ENCODE measurements around the gene PRSS2.
"Not testable (repeated sequence)": the region's sequence is repeated elsewhere in the genome, so short reads cannot be mapped to it uniquely, and the experiment has no call there.

Gene PRSS2

GRCh38 chr7:142752376-142753225 is 18.2 kb upstream of the PRSS2 start:
- DNase-seq (ENCODE audit: insufficient read length, low spot score) (no peak), FAIRE-seq (no peak)
- TF ChIP-seq CTCF (IDR thresholded peaks at IDR 0.05; ENCODE audit: insufficient read depth, missing control alignments) = no peak

- DNase-seq (ENCODE audit: insufficient read length, low spot score) = no peak
- no peak for FAIRE-seq
- TF ChIP-seq CTCF (IDR thresholded peaks at IDR 0.05; ENCODE audit: insufficient read depth, missing control alignments) = no peak
Measured at GRCh38 chr7:142753366-142753765, 17.4 kb upstream of the PRSS2 start.

- not testable (repeated sequence) for FAIRE-seq; DNase-seq (ENCODE audit: insufficient read length, low spot score)
Measured at GRCh38 chr7:142753925-142754491, 16.8 kb upstream of the PRSS2 start.

- FAIRE-seq (no peak), DNase-seq (ENCODE audit: insufficient read length, low spot score) (no peak)
- TF ChIP-seq CTCF (IDR thresholded peaks at IDR 0.05; ENCODE audit: insufficient read depth, missing control alignments) = no peak
Measured at GRCh38 chr7:142754681-142755575, 15.8 kb upstream of the PRSS2 start.

GRCh38 chr7:142758312-142758711 is 12.5 kb upstream of the PRSS2 start:
- not testable (repeated sequence) for DNase-seq (ENCODE audit: insufficient read length, low spot score); FAIRE-seq

GRCh38 chr7:142759433-142759832 is 11.3 kb upstream of the PRSS2 start:
- DNase-seq (ENCODE audit: insufficient read length, low spot score) = no peak
- TF ChIP-seq CTCF (IDR thresholded peaks at IDR 0.05; ENCODE audit: insufficient read depth, missing control alignments) = no peak
- FAIRE-seq = no peak

GRCh38 chr7:142760071-142760642 is 10.6 kb upstream of the PRSS2 start:
- no peak for TF ChIP-seq CTCF (IDR thresholded peaks at IDR 0.05; ENCODE audit: insufficient read depth, missing control alignments)
- no peak for DNase-seq (ENCODE audit: insufficient read length, low spot score)
- no peak for FAIRE-seq

- FAIRE-seq; DNase-seq (ENCODE audit: insufficient read length, low spot score): not testable (repeated sequence)
Measured at GRCh38 chr7:142761606-142762005, 9.2 kb upstream of the PRSS2 start.
